GM12878 (cell line): ENCODE data around the gene PUS7. TPM values are rescaled to one million over a fixed set of nuclear protein-coding genes. Genes with fewer than 3 reads are reported as not detected.
"Not testable (repeated sequence)": the region's sequence is repeated elsewhere in the genome, so short reads cannot be mapped to it uniquely, and the experiment has no call there.

ENCODE experiments used
- ATAC-seq: fragments of 200-7000 bp; cut with Tn5 transposase; 3 replicates; pipeline ENCODE4 v1.9.1; 2020; ENCODE audit warnings: mild to moderate bottlenecking, moderate library complexity
- BruUV-seq: library from RNA; stranded (reverse); fragments of 400-500 nt; replicated peaks from 2 replicates; lab custom pipeline; 2021; lab: Mats Ljungman, UMichigan
- CTCF ChIA-PET: fragments of 300-600 bp; sonication (Branson Sonifier 250); formaldehyde crosslinking; extraction: SDS; loops from one replicate; lab custom pipeline; 2021; ENCODE audit warnings: inconsistent platforms; lab: Yijun Ruan, JAX
- POLR2A ChIA-PET: fragments of 350-600 bp; formaldehyde crosslinking; extraction: SDS; loops from one replicate; lab custom pipeline; 2021; ENCODE audit warnings: inconsistent platforms; lab: Charles Lee
- RAD21 ChIA-PET: fragments of 300-600 bp; sonication (Branson Sonifier 250); formaldehyde crosslinking; loops from one replicate; lab custom pipeline; 2023; ENCODE audit warnings: antibody characterized with exemption; ENCODE audit not compliant: unreplicated experiment; lab: Charles Lee
- SMC1A ChIA-PET: fragments of 300-600 bp; sonication (Branson Sonifier 250); formaldehyde crosslinking; loops from one replicate; lab custom pipeline; 2023; ENCODE audit not compliant: unreplicated experiment, uncharacterized antibody; lab: Charles Lee
- DNase-seq: peaks from one replicate; pipeline ENCODE4 v3.0.0-alpha.2; 2011; ENCODE audit warnings: low read depth, low spot score
- FAIRE-seq: peaks from 3 replicates; lab custom pipeline; 2011; peaks lifted over from hg19 to GRCh38; lab: Jason Lieb, UNC
- H2AFZ ChIP-seq: 2 replicates; pipeline ENCODE4 v1.6.0; 2011; ENCODE audit warnings: low read depth, low read length, control low read depth; ENCODE audit not compliant: control insufficient read depth
- H3K27ac ChIP-seq: 2 replicates; pipeline ENCODE4 v1.5.1; 2011; ENCODE audit warnings: control low read depth; ENCODE audit not compliant: control insufficient read depth, insufficient read depth
- H3K27me3 ChIP-seq, 2 experiments: replicated peaks in 1 of 2; 2 replicates each; pipeline versions ENCODE4 v1.6.0 to v1.6.1; 2011; ENCODE audit warnings: low read length in 1 of 2; ENCODE audit not compliant: control insufficient read depth in 2 of 2, insufficient read depth in 2 of 2
- H3K36me3 ChIP-seq, 2 experiments: 2 replicates each; pipeline ENCODE4 v1.5.1; 2011; ENCODE audit warnings: low read length in 1 of 2; ENCODE audit not compliant: control insufficient read depth in 2 of 2, insufficient read depth in 2 of 2
- H3K4me1 ChIP-seq: 2 replicates; pipeline ENCODE4 v1.6.1; 2011; ENCODE audit warnings: mild to moderate bottlenecking, low read length, moderate library complexity, mixed read lengths; ENCODE audit not compliant: control insufficient read depth, insufficient read depth
- H3K4me2 ChIP-seq: 2 replicates; pipeline ENCODE4 v1.6.0; 2011; ENCODE audit warnings: control low read depth; ENCODE audit not compliant: control insufficient read depth, insufficient read depth
- H3K4me3 ChIP-seq: fragments of 200-600 bp; sonication (generic); 2 replicates; pipeline ENCODE4 v1.5.1; 2016
- H3K79me2 ChIP-seq: 2 replicates; pipeline ENCODE4 v1.6.0; 2011; ENCODE audit warnings: low read length; ENCODE audit not compliant: control insufficient read depth, insufficient read depth
- H3K9ac ChIP-seq: 2 replicates; pipeline ENCODE4 v1.8.0; 2011; ENCODE audit warnings: low read length, control low read depth, mixed read lengths; ENCODE audit not compliant: control insufficient read depth, insufficient read depth
- H3K9me3 ChIP-seq: replicated peaks from 3 replicates; pipeline ENCODE4 v1.5.1; 2011; ENCODE audit warnings: mild to moderate bottlenecking, low read length; ENCODE audit not compliant: control insufficient read depth, insufficient read depth
- H4K20me1 ChIP-seq: 2 replicates; pipeline ENCODE4 v1.6.0; 2011; ENCODE audit not compliant: control insufficient read depth, insufficient read depth
- GABPA ChIP-seq: IDR thresholded peaks from 2 replicates; pipeline ENCODE4 v1.6.1; 2014; ENCODE audit warnings: antibody characterized with exemption, low read depth, mild to moderate bottlenecking, inconsistent platforms
- POLR2AphosphoS5 ChIP-seq: IDR thresholded peaks from 2 replicates; pipeline ENCODE4 v1.6.1; 2011; ENCODE audit warnings: mild to moderate bottlenecking, low read length, inconsistent platforms
- WGBS: methylation state at CpG from one replicate; pipeline ENCODE4 v1.1.6; 2016; ENCODE audit warnings: low lambda C conversion rate; ENCODE audit not compliant: insufficient replicate concordance, insufficient coverage; ENCODE audit errors: missing lambda C conversion rate; 5-methylcytosine and 5-hydroxymethylcytosine counted together
- in situ Hi-C: fragments of 300-500 bp; cut with MboI; formaldehyde crosslinking; loops from 9 replicates; pipeline ENCODE4 v1.14.3; 2018; ENCODE audit warnings: mixed read lengths
- intact Hi-C: fragments of 100-400 bp; cut with micrococcal nuclease; formaldehyde crosslinking; loops from one replicate; pipeline ENCODE4 v1.14.2; 2022; ENCODE audit not compliant: unreplicated experiment
- polyA plus RNA-seq, 11 experiments: library from polyadenylated mRNA; depleted of rRNA in 4 of 11; unstranded in 6 of 11; stranded (reverse) in 5 of 11; fragments of >200 nt; fragmentation: Nextera tagmentation in 4 of 11; fragmentation: Illumina TruSeq in 1 of 11; extraction: Ambion mirVana in 4 of 11; extraction: Trizol in 1 of 11; gene quantifications; 1 replicate in 1 of 11; 2 replicates in 10 of 11; pipeline versions ENCODE4 v1.2.1 to v1.2.3, GENCODE V29; 2011 to 2016; ENCODE audit warnings: inconsistent platforms in 2 of 11, missing spikeins in 2 of 11, low read depth in 1 of 11
- total RNA-seq, 4 experiments: library from RNA; depleted of rRNA in 3 of 4; stranded (reverse); fragments of >200 nt in 3 of 4; fragmentation: Illumina TruSeq in 1 of 4; extraction: Trizol in 1 of 4; gene quantifications; 2 replicates each; pipeline versions ENCODE4 v1.2.1 to v1.2.3, GENCODE V29; 2013 to 2021
- TF ChIP-seq, protein P1 (sequence below): fragments of 450-650 bp; IDR thresholded peaks from 2 replicates; pipeline ENCODE4 v1.6.1; 2017; ENCODE audit warnings: antibody characterized with exemption, mild to moderate bottlenecking, moderate library complexity
- TF ChIP-seq, protein P2 (sequence below): fragments of 450-650 bp; IDR thresholded peaks from 2 replicates; pipeline ENCODE4 v1.6.1; 2017; ENCODE audit warnings: mild to moderate bottlenecking, moderate library complexity

Gene PUS7
- total and polyA plus RNA-seq, 10 of the 15 experiments (the other 5 are each of a cell fraction or from before 2014, with no cell fraction given) = 5.6 to 28.5 (median 22.4) TPM

DNA sequence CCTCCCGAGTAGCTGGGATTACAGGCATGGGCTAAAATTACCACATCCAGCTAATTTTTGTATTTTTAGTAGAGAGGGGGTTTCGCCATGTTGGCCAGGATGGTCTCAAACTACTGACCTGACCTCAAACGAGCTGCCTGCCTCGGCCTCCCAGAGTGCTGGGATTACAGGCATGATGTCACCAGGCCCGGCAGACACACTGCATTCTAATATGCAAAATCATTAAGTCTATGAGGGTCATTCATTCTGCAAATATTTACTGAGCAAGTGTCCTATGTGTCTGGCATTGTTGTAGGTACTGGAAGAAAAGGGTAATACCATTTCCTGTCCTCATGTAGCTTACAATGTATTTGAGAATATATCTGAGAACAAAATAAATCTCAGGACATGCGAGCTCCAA lies 2.7 kb downstream of the PUS7 start (continued):
- TF ChIP-seq, protein P1, sequence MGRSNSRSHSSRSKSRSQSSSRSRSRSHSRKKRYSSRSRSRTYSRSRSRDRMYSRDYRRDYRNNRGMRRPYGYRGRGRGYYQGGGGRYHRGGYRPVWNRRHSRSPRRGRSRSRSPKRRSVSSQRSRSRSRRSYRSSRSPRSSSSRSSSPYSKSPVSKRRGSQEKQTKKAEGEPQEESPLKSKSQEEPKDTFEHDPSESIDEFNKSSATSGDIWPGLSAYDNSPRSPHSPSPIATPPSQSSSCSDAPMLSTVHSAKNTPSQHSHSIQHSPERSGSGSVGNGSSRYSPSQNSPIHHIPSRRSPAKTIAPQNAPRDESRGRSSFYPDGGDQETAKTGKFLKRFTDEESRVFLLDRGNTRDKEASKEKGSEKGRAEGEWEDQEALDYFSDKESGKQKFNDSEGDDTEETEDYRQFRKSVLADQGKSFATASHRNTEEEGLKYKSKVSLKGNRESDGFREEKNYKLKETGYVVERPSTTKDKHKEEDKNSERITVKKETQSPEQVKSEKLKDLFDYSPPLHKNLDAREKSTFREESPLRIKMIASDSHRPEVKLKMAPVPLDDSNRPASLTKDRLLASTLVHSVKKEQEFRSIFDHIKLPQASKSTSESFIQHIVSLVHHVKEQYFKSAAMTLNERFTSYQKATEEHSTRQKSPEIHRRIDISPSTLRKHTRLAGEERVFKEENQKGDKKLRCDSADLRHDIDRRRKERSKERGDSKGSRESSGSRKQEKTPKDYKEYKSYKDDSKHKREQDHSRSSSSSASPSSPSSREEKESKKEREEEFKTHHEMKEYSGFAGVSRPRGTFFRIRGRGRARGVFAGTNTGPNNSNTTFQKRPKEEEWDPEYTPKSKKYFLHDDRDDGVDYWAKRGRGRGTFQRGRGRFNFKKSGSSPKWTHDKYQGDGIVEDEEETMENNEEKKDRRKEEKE = no peak
- no peak for TF ChIP-seq GABPA
- no peak for TF ChIP-seq POLR2AphosphoS5
- TF ChIP-seq, protein P2, sequence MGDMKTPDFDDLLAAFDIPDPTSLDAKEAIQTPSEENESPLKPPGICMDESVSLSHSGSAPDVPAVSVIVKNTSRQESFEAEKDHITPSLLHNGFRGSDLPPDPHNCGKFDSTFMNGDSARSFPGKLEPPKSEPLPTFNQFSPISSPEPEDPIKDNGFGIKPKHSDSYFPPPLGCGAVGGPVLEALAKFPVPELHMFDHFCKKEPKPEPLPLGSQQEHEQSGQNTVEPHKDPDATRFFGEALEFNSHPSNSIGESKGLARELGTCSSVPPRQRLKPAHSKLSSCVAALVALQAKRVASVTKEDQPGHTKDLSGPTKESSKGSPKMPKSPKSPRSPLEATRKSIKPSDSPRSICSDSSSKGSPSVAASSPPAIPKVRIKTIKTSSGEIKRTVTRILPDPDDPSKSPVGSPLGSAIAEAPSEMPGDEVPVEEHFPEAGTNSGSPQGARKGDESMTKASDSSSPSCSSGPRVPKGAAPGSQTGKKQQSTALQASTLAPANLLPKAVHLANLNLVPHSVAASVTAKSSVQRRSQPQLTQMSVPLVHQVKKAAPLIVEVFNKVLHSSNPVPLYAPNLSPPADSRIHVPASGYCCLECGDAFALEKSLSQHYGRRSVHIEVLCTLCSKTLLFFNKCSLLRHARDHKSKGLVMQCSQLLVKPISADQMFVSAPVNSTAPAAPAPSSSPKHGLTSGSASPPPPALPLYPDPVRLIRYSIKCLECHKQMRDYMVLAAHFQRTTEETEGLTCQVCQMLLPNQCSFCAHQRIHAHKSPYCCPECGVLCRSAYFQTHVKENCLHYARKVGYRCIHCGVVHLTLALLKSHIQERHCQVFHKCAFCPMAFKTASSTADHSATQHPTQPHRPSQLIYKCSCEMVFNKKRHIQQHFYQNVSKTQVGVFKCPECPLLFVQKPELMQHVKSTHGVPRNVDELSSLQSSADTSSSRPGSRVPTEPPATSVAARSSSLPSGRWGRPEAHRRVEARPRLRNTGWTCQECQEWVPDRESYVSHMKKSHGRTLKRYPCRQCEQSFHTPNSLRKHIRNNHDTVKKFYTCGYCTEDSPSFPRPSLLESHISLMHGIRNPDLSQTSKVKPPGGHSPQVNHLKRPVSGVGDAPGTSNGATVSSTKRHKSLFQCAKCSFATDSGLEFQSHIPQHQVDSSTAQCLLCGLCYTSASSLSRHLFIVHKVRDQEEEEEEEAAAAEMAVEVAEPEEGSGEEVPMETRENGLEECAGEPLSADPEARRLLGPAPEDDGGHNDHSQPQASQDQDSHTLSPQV = no peak

DNA sequence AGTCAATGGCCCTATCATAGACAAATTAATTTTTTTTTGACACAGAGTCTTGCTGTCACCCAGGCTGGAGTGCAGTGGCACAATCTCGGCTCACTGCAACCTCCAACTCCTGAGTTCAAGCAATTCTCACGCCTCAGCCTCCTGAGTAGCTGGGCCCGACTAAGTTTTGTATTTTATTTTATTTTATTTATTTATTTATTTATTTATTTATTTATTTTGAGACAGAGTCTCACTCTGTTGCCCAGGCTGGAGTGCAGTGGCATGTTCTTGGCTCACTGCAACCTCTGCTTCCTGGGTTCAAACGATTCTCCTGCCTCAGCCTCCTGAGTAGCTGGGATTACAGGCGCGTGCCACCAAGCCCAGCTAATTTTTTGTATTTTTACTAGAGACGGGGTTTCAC lies 6.5 kb downstream of the PUS7 start:
- peaks cover 26% of the 10 kb centered on the region for H3K79me2 ChIP-seq

More for the DNA sequence above, 6.5 kb downstream of the PUS7 start:
- H3K9ac ChIP-seq, ATAC-seq, FAIRE-seq, H2AFZ ChIP-seq, DNase-seq, H3K36me3 ChIP-seq, H3K27ac ChIP-seq, intact Hi-C loops, CTCF ChIA-PET, H3K27me3 ChIP-seq, in situ Hi-C loops, H3K4me2 ChIP-seq, H4K20me1 ChIP-seq, H3K4me1 ChIP-seq, POLR2A ChIA-PET, RAD21 ChIA-PET, H3K9me3 ChIP-seq, H3K4me3 ChIP-seq, BruUV-seq: not testable (repeated sequence)
- SMC1A ChIA-PET = interaction anchor here (0.6 kb wide), 1 partner anchor 62 kb away, joined by 3 read pairs; no protein-coding TSS in a partner anchor
- WGBS = 99% methylated on average over 7 of the region's 7 CpGs
